Spleen (tissue), 11 donors: Measurements from ENCODE around the gene SHC3. TPM values are rescaled to one million over a fixed set of nuclear protein-coding genes. Genes with fewer than 3 reads are reported as not detected.

Experiments used
- DNase-seq: peaks from one replicate; pipeline ENCODE4 v3.0.0-alpha.2; 2020
- H3K27ac ChIP-seq, 8 donors: fragments of 200-600 bp; sonication (generic) in 7 of 8; 1 replicate in 4 of 8; 2 replicates in 4 of 8; pipeline versions ENCODE4 v1.5.0 to v1.8.0; 2016 to 2021; ENCODE audit warnings: inconsistent platforms in 4 of 8, mild to moderate bottlenecking in 4 of 8, moderate library complexity in 1 of 8
- H3K27me3 ChIP-seq, 7 donors: fragments of 200-600 bp; sonication (generic) in 6 of 7; replicated peaks in 1 of 7; 1 replicate in 4 of 7; 2 replicates in 3 of 7; pipeline versions ENCODE4 v1.5.0 to v1.8.0; 2016 to 2021; ENCODE audit warnings: inconsistent platforms in 3 of 7, mild to moderate bottlenecking in 1 of 7
- H3K36me3 ChIP-seq, 6 donors: fragments of 200-600 bp; sonication (generic) in 5 of 6; 1 replicate in 4 of 6; 2 replicates in 2 of 6; pipeline versions ENCODE4 v1.5.0 to v1.8.0; 2016 to 2021; ENCODE audit warnings: inconsistent platforms in 2 of 6
- H3K4me1 ChIP-seq, 6 donors: fragments of 200-600 bp; sonication (generic) in 5 of 6; 1 replicate in 3 of 6; 2 replicates in 3 of 6; pipeline versions ENCODE4 v1.5.0 to v1.8.0; 2016 to 2021; ENCODE audit warnings: inconsistent platforms in 3 of 6
- H3K4me3 ChIP-seq, 8 donors: fragments of 200-600 bp; sonication (generic) in 7 of 8; 1 replicate in 4 of 8; 2 replicates in 4 of 8; pipeline versions ENCODE4 v1.5.0 to v1.8.0; 2016 to 2021; ENCODE audit warnings: inconsistent platforms in 4 of 8, mild to moderate bottlenecking in 4 of 8, moderate library complexity in 2 of 8
- H3K9me3 ChIP-seq, 8 donors: fragments of 200-600 bp; sonication (generic) in 7 of 8; 1 replicate in 4 of 8; 2 replicates in 4 of 8; pipeline versions ENCODE4 v1.5.0 to v1.8.0; 2016 to 2021; ENCODE audit warnings: inconsistent platforms in 4 of 8
- POLR2A ChIP-seq, 3 donors: fragments of 450-650 bp; IDR thresholded peaks; one replicate each; pipeline ENCODE4 v1.5.1; 2017; ENCODE audit warnings: antibody characterized with exemption in 3 of 3, mild to moderate bottlenecking in 1 of 3
- POLR2AphosphoS5 ChIP-seq, 3 donors: sonication (generic); formaldehyde crosslinking; IDR thresholded peaks; one replicate each; pipeline ENCODE4 v1.5.1; 2017; ENCODE audit warnings: antibody characterized with exemption in 3 of 3
- WGBS, 5 donors: extraction: QIAGEN DNeasy Blood & Tissue Kit in 3 of 5; methylation state at CpG; one replicate each; pipeline versions ENCODE4 v1.1.5 to v1.1.7; 2013 to 2018; 5-methylcytosine and 5-hydroxymethylcytosine counted together
- intact Hi-C: fragments of 100-400 bp; cut with DNase I; formaldehyde crosslinking; loops from one replicate; pipeline ENCODE4 v1.15.0; 2023; ENCODE audit warnings: low total_unique reads
- polyA plus RNA-seq, 3 donors: library from polyadenylated mRNA; stranded (reverse); fragments of 200-250 nt; gene quantifications; one replicate each; pipeline ENCODE4 v1.2.1, GENCODE V29; 2013
- total RNA-seq, 7 donors: library from RNA; depleted of rRNA in 3 of 7; stranded (reverse); fragments of >200 nt in 3 of 7; fragmentation: NEBNext Ultra II Directional in 4 of 7; extraction: Animal tissue kit (Norgen Biotek cat#: 25700) in 4 of 7; gene quantifications; one replicate each; pipeline versions ENCODE4 v1.1.0 to v1.2.1, GENCODE V29; 2016 to 2021
- TF ChIP-seq, protein P1 (sequence below), 11 experiments: fragments of 200-600 bp in 7 of 11; fragments of 450-650 bp in 4 of 11; sonication (generic) in 4 of 11; IDR thresholded peaks in 8 of 11; conservative IDR thresholded peaks in 3 of 11; 1 replicate in 7 of 11; 2 replicates in 4 of 11; pipeline versions ENCODE4 v1.4.0 to v1.8.0; 2016 to 2021; ENCODE audit warnings: antibody characterized with exemption in 11 of 11, inconsistent platforms in 4 of 11, mild to moderate bottlenecking in 1 of 11
- donor health status: healthy with polysubstance abuse.
- donor health status: DM: no; HTN: no; CAD: no; lungs with moderate emphysema.
- donor health status: DM: no; HTN: no; CAD: no.
- donor health status: Bipolar disorder and iron deficiency.
- donor health status: healthy.
- donor health status: DM: no; HTN: no; CAD: no.
- donor health status: DM: yes; HTN: yes; CAD: no.

SHC3 gene
- total and polyA plus RNA-seq, 10 donors: 0.03 to 0.70 (median 0.07) TPM; not detected in 1

GRCh38 chr9:89177012-89177943 is 1.3 kb downstream of the SHC3 start:
- Histone ChIP-seq H3K36me3 (no peaks in the 10 kb centered on the region), H3K4me3 (peak overlapping the region in 4 of 8 donors; percentile 25 to 60 (median 34)), H3K4me1 (peaks cover 12 to 42% (median 31%) of the 10 kb centered on the region in 6 donors), H3K27ac (no peak overlapping the region), H3K9me3 (no peaks in the 10 kb centered on the region), H3K27me3 (peaks cover 0 to 89% (median 49%) of the 10 kb centered on the region in 7 donors)
- intact Hi-C loops: no loop called here
- WGBS, 5 donors: 5 to 9% (median 7%) methylated on average over 33 to 38 of the region's 38 CpGs
- no peak for DNase-seq
- TF ChIP-seq POLR2A (IDR thresholded peaks at IDR 0.05) (no peak), POLR2AphosphoS5 (IDR thresholded peaks at IDR 0.05) (no peak)
- TF ChIP-seq, protein P1, sequence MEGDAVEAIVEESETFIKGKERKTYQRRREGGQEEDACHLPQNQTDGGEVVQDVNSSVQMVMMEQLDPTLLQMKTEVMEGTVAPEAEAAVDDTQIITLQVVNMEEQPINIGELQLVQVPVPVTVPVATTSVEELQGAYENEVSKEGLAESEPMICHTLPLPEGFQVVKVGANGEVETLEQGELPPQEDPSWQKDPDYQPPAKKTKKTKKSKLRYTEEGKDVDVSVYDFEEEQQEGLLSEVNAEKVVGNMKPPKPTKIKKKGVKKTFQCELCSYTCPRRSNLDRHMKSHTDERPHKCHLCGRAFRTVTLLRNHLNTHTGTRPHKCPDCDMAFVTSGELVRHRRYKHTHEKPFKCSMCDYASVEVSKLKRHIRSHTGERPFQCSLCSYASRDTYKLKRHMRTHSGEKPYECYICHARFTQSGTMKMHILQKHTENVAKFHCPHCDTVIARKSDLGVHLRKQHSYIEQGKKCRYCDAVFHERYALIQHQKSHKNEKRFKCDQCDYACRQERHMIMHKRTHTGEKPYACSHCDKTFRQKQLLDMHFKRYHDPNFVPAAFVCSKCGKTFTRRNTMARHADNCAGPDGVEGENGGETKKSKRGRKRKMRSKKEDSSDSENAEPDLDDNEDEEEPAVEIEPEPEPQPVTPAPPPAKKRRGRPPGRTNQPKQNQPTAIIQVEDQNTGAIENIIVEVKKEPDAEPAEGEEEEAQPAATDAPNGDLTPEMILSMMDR (IDR thresholded peaks at IDR 0.05 in 8 of 11, conservative IDR thresholded peaks at IDR 0.05 in 3 of 11): no peak

GRCh38 chr9:89175828-89176261 is 2.8 kb downstream of the SHC3 start:
- Histone ChIP-seq H3K27me3 (peaks cover 0 to 87% (median 49%) of the 10 kb centered on the region in 7 donors), H3K27ac (no peak overlapping the region), H3K36me3 (no peaks in the 10 kb centered on the region), H3K4me3 (no peak overlapping the region), H3K4me1 (peaks cover 12 to 42% (median 31%) of the 10 kb centered on the region in 6 donors), H3K9me3 (no peaks in the 10 kb centered on the region)
- 85 to 94% (median 86%) methylated on average over 5 of the region's 5 CpGs for WGBS, 5 donors
- no peak for DNase-seq
- intact Hi-C loops: no loop called here
- TF ChIP-seq, protein P1 (IDR thresholded peaks at IDR 0.05 in 8 of 11, conservative IDR thresholded peaks at IDR 0.05 in 3 of 11): no peak
- TF ChIP-seq POLR2AphosphoS5 (IDR thresholded peaks at IDR 0.05): no peak
- no peak for TF ChIP-seq POLR2A (IDR thresholded peaks at IDR 0.05)

- peaks cover 6 to 26% (median 22%) of the 10 kb centered on the region in 6 donors for H3K4me1 ChIP-seq
- H3K4me3 ChIP-seq: no peak overlapping the region
- intact Hi-C loops: no loop called here
- H3K27ac ChIP-seq: no peak overlapping the region
- no peaks in the 10 kb centered on the region for H3K9me3 ChIP-seq
- TF ChIP-seq POLR2AphosphoS5 (IDR thresholded peaks at IDR 0.05) (no peak), POLR2A (IDR thresholded peaks at IDR 0.05) (no peak)
- TF ChIP-seq, protein P1 (IDR thresholded peaks at IDR 0.05 in 8 of 11, conservative IDR thresholded peaks at IDR 0.05 in 3 of 11): no peak
- H3K36me3 ChIP-seq: no peaks in the 10 kb centered on the region
- 53 to 65% (median 58%) methylated on average over 6 of the region's 6 CpGs for WGBS, 5 donors
- peaks cover 0 to 82% (median 49%) of the 10 kb centered on the region in 7 donors for H3K27me3 ChIP-seq
- DNase-seq: no peak
These were observed 4.3 kb downstream of the SHC3 start for GRCh38 chr9:89174291-89174690.

DNA sequence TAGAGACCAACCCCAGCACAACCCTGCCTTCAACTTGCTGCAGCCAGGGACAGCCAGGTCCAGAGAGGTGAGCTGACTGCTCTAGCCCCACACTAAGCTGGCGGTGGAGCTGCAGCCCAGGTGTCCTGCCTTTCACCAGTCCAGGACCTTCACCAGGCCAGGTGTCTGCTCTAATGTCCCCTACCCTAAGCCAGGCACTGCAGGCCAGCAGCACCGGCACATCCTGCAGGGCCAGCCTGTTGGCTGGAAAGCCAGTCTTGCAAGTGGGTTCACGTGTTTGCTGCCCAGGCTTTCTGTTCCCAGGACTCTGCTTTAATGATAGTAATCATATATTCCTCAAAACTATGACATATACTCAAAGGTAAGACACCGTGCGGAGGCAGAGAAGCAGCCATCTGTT is 5.5 kb downstream of the SHC3 start:
- 84 to 94% (median 90%) methylated on average over 5 of the region's 5 CpGs for WGBS, 5 donors
- intact Hi-C loops: no loop called here
- TF ChIP-seq POLR2A (IDR thresholded peaks at IDR 0.05) (no peak), POLR2AphosphoS5 (IDR thresholded peaks at IDR 0.05) (no peak)
- TF ChIP-seq, protein P1 (IDR thresholded peaks at IDR 0.05 in 8 of 11, conservative IDR thresholded peaks at IDR 0.05 in 3 of 11): no peak
- DNase-seq: no peak
- no peak overlapping the region for H3K4me3 ChIP-seq
- peaks cover 0 to 71% (median 43%) of the 10 kb centered on the region in 7 donors for H3K27me3 ChIP-seq
- peaks cover 5 to 14% (median 10%) of the 10 kb centered on the region in 6 donors for H3K4me1 ChIP-seq
- no peak overlapping the region for H3K27ac ChIP-seq
- no peaks in the 10 kb centered on the region for H3K36me3 ChIP-seq
- H3K9me3 ChIP-seq: no peaks in the 10 kb centered on the region
